IMR-90 (cell line): Measurements from ENCODE around the gene PRM2. TPM values are rescaled to one million over a fixed set of nuclear protein-coding genes. Genes with fewer than 3 reads are reported as not detected.

Source experiments
- ATAC-seq: fragments of 200-7000 bp; cut with Tn5 transposase; 2 replicates; pipeline ENCODE4 v1.9.1; 2020; ENCODE audit warnings: low read depth, mild to moderate bottlenecking, moderate library complexity
- BruUV-seq: library from RNA; stranded (reverse); fragments of 400-500 nt; replicated peaks from 2 replicates; lab custom pipeline; 2021; lab: Mats Ljungman, UMichigan
- CTCF ChIA-PET: fragments of 300-600 bp; formaldehyde crosslinking; extraction: SDS; loops from one replicate; lab custom pipeline; 2021; ENCODE audit warnings: antibody characterized with exemption; lab: Yijun Ruan, JAX
- POLR2A ChIA-PET: fragments of 300-600 bp; sonication (Branson Sonifier 250); formaldehyde crosslinking; loops from one replicate; lab custom pipeline; 2022; ENCODE audit warnings: antibody characterized with exemption; ENCODE audit not compliant: unreplicated experiment; lab: Charles Lee
- DNase-seq: peaks from one replicate; pipeline ENCODE4 v3.0.0; 2013
- H2AFZ ChIP-seq: replicated peaks from 2 replicates; pipeline ENCODE3; 2013; ENCODE audit warnings: low read length, mild to moderate bottlenecking; ENCODE audit not compliant: poor library complexity
- H2AK5ac ChIP-seq: 2 replicates; pipeline ENCODE4 v1.6.1; 2013; ENCODE audit warnings: low read depth, low read length, inconsistent platforms
- H2AK9ac ChIP-seq: replicated peaks from 2 replicates; pipeline ENCODE3; 2013; ENCODE audit warnings: mild to moderate bottlenecking, low read depth, low read length, moderate library complexity; ENCODE audit not compliant: poor library complexity
- H2BK120ac ChIP-seq: 2 replicates; pipeline ENCODE4 v1.6.1; 2013; ENCODE audit warnings: low read depth, low read length, inconsistent platforms
- H2BK15ac ChIP-seq: 3 replicates; pipeline ENCODE4 v1.6.1; 2013; ENCODE audit warnings: low read depth, low read length, inconsistent platforms
- H2BK20ac ChIP-seq: 2 replicates; pipeline ENCODE4 v1.6.1; 2013; ENCODE audit warnings: low read depth, mild to moderate bottlenecking, inconsistent platforms, low read length, moderate library complexity
- H2BK5ac ChIP-seq: 2 replicates; pipeline ENCODE4 v1.6.1; 2013; ENCODE audit warnings: mild to moderate bottlenecking, low read depth, low read length, inconsistent platforms; ENCODE audit not compliant: poor library complexity, severe bottlenecking
- H3K14ac ChIP-seq: replicated peaks from 2 replicates; pipeline ENCODE4 v1.6.1; 2013; ENCODE audit warnings: low read depth, low read length, inconsistent platforms
- H3K18ac ChIP-seq: 2 replicates; pipeline ENCODE4 v1.6.1; 2013; ENCODE audit warnings: low read depth, low read length, control low read depth
- H3K23ac ChIP-seq: 2 replicates; pipeline ENCODE4 v1.6.1; 2013; ENCODE audit warnings: low read depth, low read length, inconsistent platforms
- H3K27ac ChIP-seq: 2 replicates; pipeline ENCODE4 v1.5.1; 2013; ENCODE audit warnings: mild to moderate bottlenecking, control low read depth, low read length; ENCODE audit not compliant: insufficient read depth
- H3K27me3 ChIP-seq: 2 replicates; pipeline ENCODE4 v1.6.1; 2013; ENCODE audit warnings: low read length; ENCODE audit not compliant: control insufficient read depth, insufficient read depth
- H3K36me3 ChIP-seq: 2 replicates; pipeline ENCODE4 v1.6.1; 2013; ENCODE audit warnings: low read length, mixed read lengths; ENCODE audit not compliant: control insufficient read depth, insufficient read depth
- H3K4ac ChIP-seq: 2 replicates; pipeline ENCODE4 v1.6.1; 2013; ENCODE audit warnings: low read depth, low read length, inconsistent platforms
- H3K4me1 ChIP-seq: 2 replicates; pipeline ENCODE4 v1.6.1; 2013; ENCODE audit warnings: low read length, mixed read lengths; ENCODE audit not compliant: control insufficient read depth, insufficient read depth
- H3K4me2 ChIP-seq: 2 replicates; pipeline ENCODE4 v1.6.1; 2013; ENCODE audit warnings: low read depth, mild to moderate bottlenecking, control low read depth, low read length, moderate library complexity
- H3K4me3 ChIP-seq: 2 replicates; pipeline ENCODE4 v1.5.1; 2013; ENCODE audit warnings: low read depth, mild to moderate bottlenecking, control low read depth, low read length, moderate library complexity; ENCODE audit not compliant: insufficient read depth
- H3K56ac ChIP-seq: 2 replicates; pipeline ENCODE4 v1.6.1; 2013; ENCODE audit warnings: low read length, inconsistent platforms; ENCODE audit not compliant: insufficient read depth; ENCODE audit errors: extremely low read depth
- H3K79me1 ChIP-seq, 2 experiments: 2 replicates each; pipeline ENCODE4 v1.6.1; 2013; ENCODE audit warnings: low read length in 2 of 2, inconsistent platforms in 1 of 2, low read depth in 1 of 2
- H3K9ac ChIP-seq: 2 replicates; pipeline ENCODE4 v1.6.1; 2013; ENCODE audit warnings: low read depth, low read length, control low read depth
- H3K9me1 ChIP-seq: 2 replicates; pipeline ENCODE4 v1.6.1; 2013; ENCODE audit warnings: low read length, inconsistent platforms; ENCODE audit not compliant: insufficient read depth
- H3K9me3 ChIP-seq: 2 replicates; pipeline ENCODE4 v1.6.1; 2013; ENCODE audit warnings: low read length; ENCODE audit not compliant: control insufficient read depth, insufficient read depth
- H4K20me1 ChIP-seq: 2 replicates; pipeline ENCODE4 v1.6.1; 2013; ENCODE audit warnings: low read length, inconsistent platforms; ENCODE audit not compliant: insufficient read depth
- H4K5ac ChIP-seq: 2 replicates; pipeline ENCODE4 v1.6.1; 2013; ENCODE audit warnings: mild to moderate bottlenecking, low read depth, low read length, control low read depth
- H4K8ac ChIP-seq, 2 experiments: 2 replicates each; pipeline ENCODE4 v1.6.1; 2013; ENCODE audit warnings: low read depth in 2 of 2, low read length in 2 of 2, control low read depth in 1 of 2, inconsistent platforms in 1 of 2
- H4K91ac ChIP-seq: 2 replicates; pipeline ENCODE4 v1.6.1; 2013; ENCODE audit warnings: low read depth, low read length, inconsistent platforms; ENCODE audit not compliant: insufficient read depth
- BHLHE40 ChIP-seq: fragments of 150-350 bp; IDR thresholded peaks from 2 replicates; pipeline ENCODE4 v1.6.1; 2016; ENCODE audit warnings: mild to moderate bottlenecking, low read depth, low read length
- CHD1 ChIP-seq: IDR thresholded peaks from 2 replicates; pipeline ENCODE4 v1.6.1; 2012; ENCODE audit warnings: low read depth, low read length, improper control_type of control experiment
- MXI1 ChIP-seq: IDR thresholded peaks from 2 replicates; pipeline ENCODE4 v1.6.1; 2012; ENCODE audit warnings: low read depth, mild to moderate bottlenecking, low read length, moderate library complexity, borderline replicate concordance
- RAD21 ChIP-seq: IDR thresholded peaks from 2 replicates; pipeline ENCODE4 v1.6.1; 2012; ENCODE audit warnings: low read length, improper control_type of control experiment
- RCOR1 ChIP-seq: IDR thresholded peaks from 2 replicates; pipeline ENCODE4 v1.6.1; 2012; ENCODE audit warnings: mild to moderate bottlenecking, low read length, improper control_type of control experiment; ENCODE audit not compliant: insufficient replicate concordance
- WGBS, 2 experiments: methylation state at CpG; one replicate each; pipeline versions ENCODE4 v1.1.5 to v1.1.7; 2013; ENCODE audit warnings: missing lambda C conversion rate in 2 of 2; ENCODE audit not compliant: insufficient read length in 1 of 2; ENCODE audit errors: extremely low coverage in 2 of 2; 5-methylcytosine and 5-hydroxymethylcytosine counted together
- dilution Hi-C: fragments of 300-500 bp; cut with HindIII; formaldehyde crosslinking; loops from one replicate; pipeline ENCODE4 v1.14.3; 2018; ENCODE audit warnings: low sequenced_read_pairs; ENCODE audit not compliant: unreplicated experiment
- in situ Hi-C: fragments of 300-500 bp; cut with MboI; formaldehyde crosslinking; loops from 3 replicates; pipeline ENCODE4 v1.14.3; 2019; ENCODE audit warnings: low sequenced_read_pairs, inconsistent platforms, mixed read lengths
- intact Hi-C: fragments of 100-400 bp; cut with micrococcal nuclease; formaldehyde crosslinking; loops from 2 replicates; pipeline ENCODE4 v1.10.0; 2022
- polyA plus RNA-seq, 3 experiments: library from polyadenylated mRNA; depleted of rRNA; stranded (reverse); fragments of >200 nt; gene quantifications; 2 replicates each; pipeline ENCODE4 v1.2.3, GENCODE V29; 2012; ENCODE audit warnings: low replicate concordance in 1 of 3
- total RNA-seq: library from RNA; depleted of rRNA; stranded (reverse); fragments of >200 nt; gene quantifications from 2 replicates; pipeline ENCODE4 v1.2.3, GENCODE V29; 2012

The PRM2 gene
- total and polyA plus RNA-seq, 2 of the 4 experiments (the other 2 are of a cell fraction) = not detected

DNA sequence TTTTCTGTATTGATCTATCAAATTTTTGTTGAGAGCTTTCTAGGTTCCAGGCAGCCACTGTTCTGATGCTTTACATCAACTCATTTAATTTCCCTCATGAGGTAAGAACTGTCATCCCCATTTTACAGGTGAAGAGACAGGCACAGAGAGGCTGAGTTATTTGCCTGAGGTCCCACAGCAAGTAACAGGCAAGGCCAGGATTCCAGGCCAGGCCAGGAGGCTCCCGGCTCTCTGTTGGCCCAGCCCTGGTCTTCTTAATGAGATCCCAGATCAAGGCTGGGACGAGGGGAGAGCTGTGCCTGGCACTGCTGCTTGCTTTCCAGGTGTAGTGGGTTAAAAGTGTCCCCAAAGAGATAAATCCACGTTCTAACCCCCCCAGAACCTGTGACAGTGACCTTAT lies 46.5 kb upstream of the PRM2 start:
- Histone ChIP-seq H3K14ac (no peak overlapping the region), H3K27ac (no peak overlapping the region), H2AK9ac (no peak overlapping the region), H2BK5ac (no peak overlapping the region), H4K5ac (no peak overlapping the region), H3K4me3 (no peak overlapping the region), H3K36me3 (no peaks in the 10 kb centered on the region), H3K9ac (no peak overlapping the region), H2AFZ (no peak overlapping the region), H2BK120ac (no peak overlapping the region), H2AK5ac (0 out of 2 replicates have a peak overlapping the region, but pooled peaks have one; percentile 11), H3K79me1 (no peaks in the 10 kb centered on the region; a peak in 1 of 4 replicates), H3K18ac (no peak overlapping the region), H3K9me1 (peaks cover 9% of the 10 kb centered on the region), H3K4me2 (no peak overlapping the region), H3K9me3 (no peaks in the 10 kb centered on the region), H3K27me3 (no peaks in the 10 kb centered on the region), H2BK15ac (no peak overlapping the region), H2BK20ac (no peak overlapping the region), H4K8ac (no peak overlapping the region), H3K23ac (no peak overlapping the region), H4K91ac (no peak overlapping the region), H3K56ac (no peak overlapping the region), H3K4me1 (peaks cover 10% of the 10 kb centered on the region), H3K4ac (no peak overlapping the region), H4K20me1 (no peaks in the 10 kb centered on the region)
- WGBS, 2 experiments = no CpG with 5 or more reads among the region's 3 CpGs
- POLR2A ChIA-PET = no interaction called here
- intact Hi-C loops (no loop called here), in situ Hi-C loops (no loop called here), dilution Hi-C loops (no loop called here)
- CTCF ChIA-PET = no interaction called here
- DNase-seq (no peak), ATAC-seq (no peak)
- BruUV-seq = no TSS peak
- no peak for TF ChIP-seq MXI1
- TF ChIP-seq RAD21 = no peak
- TF ChIP-seq RCOR1 = no peak
- no peak for TF ChIP-seq BHLHE40
- no peak for TF ChIP-seq CHD1
